Smooth muscle cell of the brain vasculature (primary cell): ENCODE results near the gene FAHD2B.
"Not testable (repeated sequence)": the region's sequence is repeated elsewhere in the genome, so short reads cannot be mapped to it uniquely, and the experiment has no call there.

ENCODE experiments used
- DNase-seq: peaks from one replicate; pipeline ENCODE4 v3.0.0-alpha.2; 2012; ENCODE audit warnings: low read depth, low spot score

FAHD2B gene

GRCh38 chr2:97068074-97068473, 26.6 kb downstream of the FAHD2B start:
- no peak for DNase-seq

- no peak for DNase-seq
Observed at GRCh38 chr2:97067279-97068004, 27.2 kb downstream of the FAHD2B start.

DNA sequence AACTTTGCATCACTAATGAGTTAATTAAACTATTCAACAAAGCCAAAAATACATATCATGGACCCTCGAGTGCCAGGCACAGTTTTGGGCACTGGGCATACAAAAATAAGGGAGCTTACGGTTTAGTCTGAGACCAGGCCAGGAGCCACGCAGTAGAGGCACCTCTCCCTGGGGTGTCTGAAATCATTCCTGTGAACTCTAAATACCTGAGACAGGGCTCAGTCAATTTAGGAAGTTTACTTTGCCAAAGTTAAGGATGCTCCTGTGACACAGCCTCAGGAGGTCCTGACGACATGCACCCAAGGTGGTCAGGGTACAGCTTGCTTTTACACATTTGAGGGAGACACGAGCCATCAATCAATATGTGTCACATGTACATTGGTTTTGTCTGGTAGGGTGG, 28.7 kb downstream of the FAHD2B start:
- DNase-seq = not testable (repeated sequence)

- DNase-seq = not testable (repeated sequence)
Observed at GRCh38 chr2:97062020-97062419, 32.7 kb downstream of the FAHD2B start.

DNA sequence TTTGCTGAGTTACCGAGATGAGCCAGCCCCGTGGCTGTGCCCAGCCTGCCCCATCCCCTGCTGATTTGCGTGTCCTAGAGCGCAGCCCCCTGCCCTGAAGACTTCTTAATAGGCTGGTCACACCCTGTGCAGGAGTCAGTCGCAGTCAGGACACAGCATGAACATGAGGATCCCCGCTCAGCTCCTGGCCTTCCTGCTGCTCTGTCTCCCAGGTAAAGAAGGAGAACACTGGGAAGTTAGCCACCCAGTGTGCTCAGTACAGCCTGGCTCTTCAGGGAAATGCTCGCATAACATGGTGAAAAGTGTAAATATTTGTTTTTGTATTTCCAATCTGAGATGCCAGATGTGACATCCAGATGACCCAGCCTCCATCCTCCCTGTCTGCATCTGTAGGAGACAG, 34.9 kb downstream of the FAHD2B start:
- not testable (repeated sequence) for DNase-seq

DNA sequence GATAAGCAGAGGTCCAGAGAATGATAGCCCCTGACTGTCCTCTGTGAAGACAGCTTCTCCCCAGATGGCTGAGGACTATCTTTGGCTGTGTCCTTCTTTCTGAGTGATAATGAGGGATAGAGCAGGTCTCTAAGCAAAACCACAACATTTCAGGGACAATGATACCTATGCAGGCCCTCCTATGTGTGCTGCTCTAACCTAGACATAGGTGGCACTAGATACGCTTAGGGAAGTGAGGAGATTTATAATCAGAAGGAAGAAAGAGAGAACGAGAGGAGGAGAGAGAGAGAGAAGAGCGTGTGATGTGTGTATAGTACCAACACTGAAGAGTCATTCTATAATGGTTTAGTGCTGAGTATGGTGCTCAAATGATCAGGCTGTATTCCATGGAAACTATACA, 38.5 kb downstream of the FAHD2B start:
- not testable (repeated sequence) for DNase-seq

DNA sequence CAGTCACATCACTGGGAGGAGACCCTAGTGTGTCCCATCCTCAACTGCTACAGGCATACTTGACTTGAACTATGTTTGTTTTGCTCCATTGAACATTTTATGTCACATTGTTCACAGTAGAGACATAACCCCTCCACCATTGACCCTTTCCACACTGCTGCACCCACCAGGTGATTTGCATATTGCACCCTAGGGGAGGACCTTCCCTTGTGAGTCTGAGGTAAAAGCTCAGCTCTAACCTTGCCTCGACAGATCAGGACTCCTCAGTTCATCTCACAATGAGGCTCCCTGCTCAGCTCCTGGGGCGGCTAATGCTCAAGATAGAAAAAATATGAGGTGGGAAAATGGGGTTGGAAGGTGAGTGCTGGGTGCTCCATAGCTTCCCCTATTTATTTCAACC, 44.6 kb downstream of the FAHD2B start:
- DNase-seq = not testable (repeated sequence)

DNA sequence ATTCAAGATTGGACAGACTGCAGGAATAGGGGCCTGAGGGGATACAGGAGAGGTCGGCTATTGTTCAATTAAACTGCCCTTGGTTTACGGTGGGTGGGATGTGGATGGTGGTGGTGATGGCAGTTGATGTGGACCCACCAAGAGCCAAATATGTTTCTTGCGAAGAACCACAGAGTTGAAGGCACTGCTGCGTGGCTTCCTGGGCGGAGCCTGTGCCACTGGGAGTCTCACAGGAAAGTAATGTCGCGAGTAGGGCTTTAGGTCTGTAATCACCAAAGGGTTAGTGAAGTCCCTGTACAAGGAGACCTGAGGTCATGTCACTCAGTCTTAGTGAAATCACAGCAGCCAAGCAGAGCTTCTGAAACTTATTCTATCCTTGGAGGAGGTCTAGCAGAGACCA, 46.2 kb downstream of the FAHD2B start:
- not testable (repeated sequence) for DNase-seq

- peak; percentile 12 for DNase-seq
Observed at GRCh38 chr2:97046676-97047075, 48.0 kb downstream of the FAHD2B start.

DNA sequence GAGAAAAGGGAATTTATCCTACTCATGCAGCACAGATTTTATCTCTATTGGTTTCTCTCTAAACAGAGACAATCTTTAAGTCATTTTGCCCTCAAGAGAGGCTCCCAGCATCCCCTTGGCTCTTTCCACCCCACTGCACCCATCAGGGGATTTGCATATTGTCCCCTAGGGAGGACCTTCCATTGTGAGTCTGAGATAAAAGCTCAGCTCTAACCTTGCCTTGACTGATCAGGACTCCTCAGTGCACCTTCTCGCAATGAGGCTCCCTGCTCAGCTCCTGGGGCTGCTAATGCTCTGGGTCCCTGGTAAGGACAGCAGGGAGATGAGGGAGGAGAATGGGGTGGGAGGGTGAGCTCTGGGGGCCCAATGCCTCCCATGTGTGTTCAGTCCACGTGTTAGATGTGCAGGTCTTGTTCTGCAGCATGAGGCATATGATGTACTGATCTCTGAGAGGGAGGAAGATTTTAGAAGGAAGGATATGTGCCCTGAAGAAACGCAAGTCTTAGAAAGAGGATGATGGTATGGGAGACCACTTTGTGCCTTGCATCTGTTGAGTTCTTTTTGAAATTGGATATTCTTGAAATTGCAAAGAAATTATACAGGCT, 48.7 kb downstream of the FAHD2B start:
- not testable (repeated sequence) for DNase-seq
